ENCODE results near the gene SLC5A4. TPM values are rescaled to one million over a fixed set of nuclear protein-coding genes. Genes with fewer than 3 reads are reported as not detected.

The SLC5A4 gene
- total RNA-seq (2022; extraction: Qiagen RNA extraction; ENCODE audit: low read depth) = not detected in 5 replicates

GRCh38 chr22:32255217-32255616 lies at the start of gene SLC5A4:
Gene SLC5A4, minus strand, starts transcription at chr22:32255347. Its CDS starts 18 bp downstream, at chr22:32255329.

GRCh38 chr22:32204856-32205722 lies 50.1 kb downstream of the SLC5A4 start, which contains the start of gene RFPL2:
Gene RFPL2, minus strand, starts transcription at chr22:32205073. Its CDS starts 2,622 bp downstream, at chr22:32202451.

Other genes starting within 250 kb of the SLC5A4 start
- 0.02 to 0.24 TPM (median 0.15 TPM) in 3 of 5 replicates, not detected in the others for gene SLC5A1, start 212.1 kb downstream of the SLC5A4 start, total RNA-seq (2022; extraction: Qiagen RNA extraction; ENCODE audit: low read depth)
- gene C22orf42, start 96.0 kb downstream of the SLC5A4 start, total RNA-seq (2022; extraction: Qiagen RNA extraction; ENCODE audit: low read depth) = not detected in 5 replicates
- 0.11 to 0.49 TPM (median 0.19 TPM) in 4 of 5 replicates, not detected in the other for gene RFPL2, start 50.3 kb downstream of the SLC5A4 start, total RNA-seq (2022; extraction: Qiagen RNA extraction; ENCODE audit: low read depth)
- gene RFPL3, start 102.5 kb upstream of the SLC5A4 start, total RNA-seq (2022; extraction: Qiagen RNA extraction; ENCODE audit: low read depth) = not detected in 5 replicates
- 78.1 to 80.1 TPM (median 78.8 TPM) in 5 replicates for gene RTCB, start 156.9 kb upstream of the SLC5A4 start, total RNA-seq (2022; extraction: Qiagen RNA extraction; ENCODE audit: low read depth)
- not detected in 5 replicates for gene BPIFC, start 209.1 kb upstream of the SLC5A4 start, total RNA-seq (2022; extraction: Qiagen RNA extraction; ENCODE audit: low read depth)
- 69.0 to 75.0 TPM (median 73.0 TPM) in 5 replicates for gene FBXO7, start 219.5 kb upstream of the SLC5A4 start, total RNA-seq (2022; extraction: Qiagen RNA extraction; ENCODE audit: low read depth)

All from A549 treated with GW870086 at 1 μM for 4 hours (cell line).